ENCODE results near the gene REC8. TPM values are rescaled to one million over a fixed set of nuclear protein-coding genes. Genes with fewer than 3 reads are reported as not detected.

REC8 gene
- total and polyA plus RNA-seq, 2 of the 13 experiments (the other 11 are each of a cell fraction or from before 2014, with no cell fraction given) = 3.4 to 14.7 TPM

DNA sequence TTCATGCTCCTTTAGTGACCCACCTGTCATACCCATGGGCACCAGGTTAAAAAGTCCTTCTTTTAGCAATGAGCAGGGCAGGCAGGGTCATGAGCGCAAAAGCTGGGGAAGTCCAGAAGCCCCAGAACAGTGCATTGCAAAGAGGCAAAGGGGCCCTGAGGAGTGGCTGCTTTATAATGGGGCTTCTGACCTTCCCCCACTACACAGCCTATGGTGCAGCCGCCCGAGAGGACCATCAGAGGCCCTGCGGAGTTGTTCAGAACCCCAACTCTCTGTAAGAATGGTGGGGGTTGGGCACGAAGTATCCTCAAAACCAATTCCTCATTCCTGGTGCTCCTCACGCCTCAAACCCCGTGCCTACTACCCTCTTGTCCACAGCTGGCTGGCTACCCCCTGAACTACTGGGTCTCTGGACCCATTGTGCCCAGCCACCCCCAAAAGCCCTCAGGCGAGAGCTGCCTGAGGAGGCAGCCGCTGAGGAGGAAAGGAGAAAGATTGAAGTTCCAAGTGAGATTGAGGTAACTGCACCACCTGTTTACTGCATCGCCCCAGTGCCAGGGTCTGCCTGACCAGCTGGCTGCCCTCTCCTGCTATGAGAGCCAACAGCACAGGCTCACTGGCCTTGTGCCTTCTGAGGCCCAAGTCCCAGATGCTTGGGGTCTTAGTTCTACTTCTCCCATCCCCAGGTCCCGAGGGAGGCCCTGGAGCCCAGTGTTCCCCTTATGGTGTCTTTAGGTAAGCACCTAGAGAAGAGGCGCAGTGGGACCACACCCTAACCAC lies 6.7 kb downstream of the REC8 start (continued):
- TF ChIP-seq SALL1 (CRISPR knock-in tag; IDR thresholded peaks at IDR 0.05) (no peak), PPARG (CRISPR knock-in tag; conservative IDR thresholded peaks at IDR 0.05) (no peak), POLR2G (IDR thresholded peaks at IDR 0.05; ENCODE audit: low read depth, low read length) (peak; percentile 26; the same call in 1 of the 2 replicates), ELF1 (CRISPR knock-in tag; IDR thresholded peaks at IDR 0.05) (no peak), CCDC6 (CRISPR knock-in tag; IDR thresholded peaks at IDR 0.05) (0 out of 2 replicates have a peak, but pooled peaks have one; percentile 20), ZNF451 (CRISPR knock-in tag; IDR thresholded peaks at IDR 0.05) (no peak), CHD4 (IDR thresholded peaks at IDR 0.05; ENCODE audit: borderline replicate concordance, low read length) (no peak), NR1H2 (CRISPR knock-in tag; IDR thresholded peaks at IDR 0.05; ENCODE audit: borderline replicate concordance, low read depth) (0 out of 2 replicates have a peak, but pooled peaks have one; percentile 23), GFI1 (CRISPR knock-in tag; IDR thresholded peaks at IDR 0.05; ENCODE audit: borderline replicate concordance) (no peak), HNF1B (CRISPR knock-in tag; IDR thresholded peaks at IDR 0.05) (no peak)

- no peak for FAIRE-seq
- Histone ChIP-seq H2AFZ (ENCODE audit: low read length) (no peak overlapping the region), H3K27ac (ENCODE audit: extremely low read length, insufficient read depth, low read length) (no peak overlapping the region), H4K20me1 (ENCODE audit: insufficient read depth, low read length) (no peaks in the 10 kb centered on the region), H3K9me3 (ENCODE audit: low read length) (no peaks in the 10 kb centered on the region), H3K4me3 (replicated peaks in 1 of 3; ENCODE audit: insufficient read depth in 1 of 3, low read depth in 2 of 3, low read length in 3 of 3) (no peak overlapping the region), H3K27me3 (ENCODE audit: control insufficient read depth in 1 of 2, insufficient read depth in 2 of 2, low read length in 2 of 2) (no peaks in the 10 kb centered on the region), H3K4me2 (ENCODE audit: low read depth, low read length) (no peak overlapping the region), H3K36me3 (replicated peaks in 1 of 2; ENCODE audit: control insufficient read depth in 1 of 2, insufficient read depth in 2 of 2, low read length in 2 of 2) (peaks cover 62 to 67% of the 10 kb centered on the region in 2 experiments), H3K9ac (ENCODE audit: insufficient read depth, low read depth, low read length) (no peak overlapping the region), H3K4me1 (ENCODE audit: insufficient read depth, low read length) (no peaks in the 10 kb centered on the region), H3K79me2 (ENCODE audit: insufficient read depth, low read length) (no peaks in the 10 kb centered on the region)
- BruUV-seq (replicated peaks) = no TSS peak
- ChIA-PET CTCF (ENCODE audit: low intra/inter-chr PET ratio, low total read pairs) (no interaction called here), POLR2A (interaction anchor here (0.6 to 8.1 kb wide), 15 partner anchors 9 to 128 kb away, joined by 3 to 65 read pairs (median 5); partner anchors contain the start of genes CARMIL3, CHMP4A, DCAF11 and EMC9)
- in situ Hi-C loops (cut with HindIII; ENCODE audit: extremely low pct_ligation_motif_present, low pct_unique_long_range_greater_than_20kb) (no loop called here), intact Hi-C loops (cut with micrococcal nuclease; ENCODE audit: unreplicated experiment) (no loop called here)
- DNase-seq (ENCODE audit: low spot score) = no peak
- 94% methylated on average over 14 of the region's 14 CpGs for WGBS (ENCODE audit: low lambda C conversion rate)
- ATAC-seq = peak; percentile 0
- TF ChIP-seq SP1 (IDR thresholded peaks at IDR 0.05) (no peak), SP1 (CRISPR knock-in tag; IDR thresholded peaks at IDR 0.05) (no peak), RBFOX2 (IDR thresholded peaks at IDR 0.05; ENCODE audit: low read depth, low read length) (peak; percentile 45), ZBTB33 (CRISPR knock-in tag; IDR thresholded peaks at IDR 0.05) (0 out of 2 replicates have a peak, but pooled peaks have one; percentile 12), ZBTB7B (CRISPR knock-in tag; IDR thresholded peaks at IDR 0.05) (no peak), ZNF770 (CRISPR knock-in tag; IDR thresholded peaks at IDR 0.05) (no peak), HNF4A (CRISPR knock-in tag; IDR thresholded peaks at IDR 0.05) (no peak)
Measured at GRCh38 chr14:24179294-24179960, 7.5 kb downstream of the REC8 start.

All from HepG2 (cell line).